GM12878 (cell line): ENCODE measurements around the gene SHH.

ENCODE experiments used
- CTCF ChIP-seq, 3 experiments: IDR thresholded peaks in 2 of 3; conservative IDR thresholded peaks in 1 of 3; 2 replicates each; pipeline ENCODE4 v1.5.1; 2011; ENCODE audit warnings: low read depth in 3 of 3, low read length in 3 of 3, mild to moderate bottlenecking in 3 of 3, control low read depth in 2 of 3, moderate library complexity in 2 of 3, inconsistent platforms in 1 of 3, mixed read lengths in 1 of 3; ENCODE audit not compliant: control insufficient read depth in 2 of 3, insufficient read depth in 1 of 3; ENCODE audit errors: extremely low read depth in 1 of 3
- EP300 ChIP-seq, 2 experiments: fragments of 150-350 bp in 1 of 2; IDR thresholded peaks; 2 replicates each; pipeline ENCODE4 v1.6.1; 2011 to 2012; ENCODE audit warnings: low read depth in 2 of 2, low read length in 2 of 2, borderline replicate concordance in 1 of 2, improper control_type of control experiment in 1 of 2, inconsistent platforms in 1 of 2; ENCODE audit not compliant: control insufficient read depth in 1 of 2
- PAX8 ChIP-seq: fragments of 450-650 bp; IDR thresholded peaks from 2 replicates; pipeline ENCODE4 v1.6.1; 2017; ENCODE audit warnings: mild to moderate bottlenecking, moderate library complexity
- TF ChIP-seq, protein P1 (sequence below): fragments of 450-650 bp; IDR thresholded peaks from 2 replicates; pipeline ENCODE4 v1.6.1; 2016; ENCODE audit warnings: mild to moderate bottlenecking

DNA sequence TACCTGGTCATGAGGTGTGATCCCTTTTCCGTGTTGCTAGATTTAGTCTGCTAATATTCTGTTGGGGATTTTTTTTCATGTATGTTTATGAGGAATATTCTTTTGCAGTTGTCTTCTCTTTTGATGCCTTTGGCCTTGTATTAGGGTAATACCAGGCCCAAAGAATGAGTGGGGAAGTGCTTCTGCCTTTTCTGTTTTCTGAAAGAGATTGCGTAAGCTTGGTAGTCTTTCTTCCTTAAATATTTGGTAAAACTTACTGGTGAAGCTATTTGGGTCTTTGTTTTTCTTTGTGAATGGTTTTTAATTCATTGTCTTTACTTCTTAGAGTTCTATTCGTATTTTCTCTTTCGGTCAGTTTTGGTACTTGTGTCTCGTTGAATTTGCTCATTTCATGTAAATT is 51.1 kb downstream of the SHH start:
- TF ChIP-seq EP300 (IDR thresholded peaks at IDR 0.05; ENCODE audit: borderline replicate concordance in 1 of 2, control insufficient read depth in 1 of 2, low read depth in 2 of 2, low read length in 2 of 2) (no peak), PAX8 (no peak), CTCF (IDR thresholded peaks at IDR 0.05 in 2 of 3, conservative IDR thresholded peaks at IDR 0.05 in 1 of 3; ENCODE audit: control insufficient read depth in 2 of 3, extremely low read depth in 1 of 3, insufficient read depth in 1 of 3, low read depth in 3 of 3, low read length in 3 of 3) (no peak)
- TF ChIP-seq, protein P1, sequence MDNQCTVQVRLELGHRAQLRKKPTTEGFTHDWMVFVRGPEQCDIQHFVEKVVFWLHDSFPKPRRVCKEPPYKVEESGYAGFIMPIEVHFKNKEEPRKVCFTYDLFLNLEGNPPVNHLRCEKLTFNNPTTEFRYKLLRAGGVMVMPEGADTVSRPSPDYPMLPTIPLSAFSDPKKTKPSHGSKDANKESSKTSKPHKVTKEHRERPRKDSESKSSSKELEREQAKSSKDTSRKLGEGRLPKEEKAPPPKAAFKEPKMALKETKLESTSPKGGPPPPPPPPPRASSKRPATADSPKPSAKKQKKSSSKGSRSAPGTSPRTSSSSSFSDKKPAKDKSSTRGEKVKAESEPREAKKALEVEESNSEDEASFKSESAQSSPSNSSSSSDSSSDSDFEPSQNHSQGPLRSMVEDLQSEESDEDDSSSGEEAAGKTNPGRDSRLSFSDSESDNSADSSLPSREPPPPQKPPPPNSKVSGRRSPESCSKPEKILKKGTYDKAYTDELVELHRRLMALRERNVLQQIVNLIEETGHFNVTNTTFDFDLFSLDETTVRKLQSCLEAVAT = no peak
